ENCODE results near the gene PAPPA. TPM values are rescaled to one million over a fixed set of nuclear protein-coding genes. Genes with fewer than 3 reads are reported as not detected.

Gene PAPPA
- total RNA-seq, 2 experiments from 2014 or later, result not detected

- H3K4me3 Mint-ChIP-seq, result no peak overlapping the region
- H3K27me3 Mint-ChIP-seq, result no peaks in the 10 kb centered on the region
- intact Hi-C loops (cut with micrococcal nuclease), result no loop called here
- ATAC-seq (no peak), DNase-seq (no peak)
- H3K4me1 Mint-ChIP-seq (ENCODE audit: low read depth), result no peaks in the 10 kb centered on the region
- H3K36me3 Mint-ChIP-seq (ENCODE audit: low read depth), result no peaks in the 10 kb centered on the region
- ChIA-PET POLR2A (no interaction called here), CTCF (interaction anchor here (0.7 kb wide), 1 partner anchor 183 kb away, joined by 3 read pairs; no protein-coding TSS in a partner anchor)
- no peaks in the 10 kb centered on the region for H3K9me3 Mint-ChIP-seq
- TF ChIP-seq, protein P1, sequence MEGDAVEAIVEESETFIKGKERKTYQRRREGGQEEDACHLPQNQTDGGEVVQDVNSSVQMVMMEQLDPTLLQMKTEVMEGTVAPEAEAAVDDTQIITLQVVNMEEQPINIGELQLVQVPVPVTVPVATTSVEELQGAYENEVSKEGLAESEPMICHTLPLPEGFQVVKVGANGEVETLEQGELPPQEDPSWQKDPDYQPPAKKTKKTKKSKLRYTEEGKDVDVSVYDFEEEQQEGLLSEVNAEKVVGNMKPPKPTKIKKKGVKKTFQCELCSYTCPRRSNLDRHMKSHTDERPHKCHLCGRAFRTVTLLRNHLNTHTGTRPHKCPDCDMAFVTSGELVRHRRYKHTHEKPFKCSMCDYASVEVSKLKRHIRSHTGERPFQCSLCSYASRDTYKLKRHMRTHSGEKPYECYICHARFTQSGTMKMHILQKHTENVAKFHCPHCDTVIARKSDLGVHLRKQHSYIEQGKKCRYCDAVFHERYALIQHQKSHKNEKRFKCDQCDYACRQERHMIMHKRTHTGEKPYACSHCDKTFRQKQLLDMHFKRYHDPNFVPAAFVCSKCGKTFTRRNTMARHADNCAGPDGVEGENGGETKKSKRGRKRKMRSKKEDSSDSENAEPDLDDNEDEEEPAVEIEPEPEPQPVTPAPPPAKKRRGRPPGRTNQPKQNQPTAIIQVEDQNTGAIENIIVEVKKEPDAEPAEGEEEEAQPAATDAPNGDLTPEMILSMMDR (IDR thresholded peaks at IDR 0.05), result no peak
- H3K27ac Mint-ChIP-seq, result no peak overlapping the region
Observed at GRCh38 chr9:116312221-116312620, 158.6 kb downstream of the PAPPA start.

- CTCF ChIA-PET, result no interaction called here
- H3K27ac Mint-ChIP-seq, result no peak overlapping the region
- TF ChIP-seq, protein P1 (IDR thresholded peaks at IDR 0.05), result no peak
- no peaks in the 10 kb centered on the region for H3K9me3 Mint-ChIP-seq
- H3K27me3 Mint-ChIP-seq, result no peaks in the 10 kb centered on the region
- H3K36me3 Mint-ChIP-seq (ENCODE audit: low read depth), result no peaks in the 10 kb centered on the region
- no peak overlapping the region for H3K4me3 Mint-ChIP-seq
- intact Hi-C loops (cut with micrococcal nuclease), result no loop called here
- no peak for DNase-seq
- no peaks in the 10 kb centered on the region for H3K4me1 Mint-ChIP-seq (ENCODE audit: low read depth)
- POLR2A ChIA-PET, result no interaction called here
- ATAC-seq, result no peak
Observed at GRCh38 chr9:116313638-116314037, 160.0 kb downstream of the PAPPA start.

DNA sequence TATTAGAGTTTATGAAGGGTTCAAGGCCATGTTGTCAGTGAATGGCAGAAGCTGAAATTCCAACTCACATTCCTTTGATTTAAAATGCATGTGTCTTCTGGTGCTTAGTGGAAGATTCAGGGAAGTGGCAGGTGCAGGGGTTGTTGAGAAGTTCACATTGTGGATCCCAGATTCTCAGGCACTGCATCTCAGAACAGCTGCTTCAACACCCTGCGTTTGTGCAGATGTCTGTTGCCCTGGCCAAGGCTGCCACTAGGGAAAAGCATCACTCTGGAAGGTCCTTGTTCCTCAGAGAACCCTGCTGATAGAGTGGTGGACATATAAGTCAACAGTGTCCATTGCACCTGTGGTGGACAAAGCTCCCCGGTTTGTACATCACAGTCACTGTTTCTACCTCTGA is 162.7 kb downstream of the PAPPA start:
- POLR2A ChIA-PET, result no interaction called here
- no peak for ATAC-seq

DNA sequence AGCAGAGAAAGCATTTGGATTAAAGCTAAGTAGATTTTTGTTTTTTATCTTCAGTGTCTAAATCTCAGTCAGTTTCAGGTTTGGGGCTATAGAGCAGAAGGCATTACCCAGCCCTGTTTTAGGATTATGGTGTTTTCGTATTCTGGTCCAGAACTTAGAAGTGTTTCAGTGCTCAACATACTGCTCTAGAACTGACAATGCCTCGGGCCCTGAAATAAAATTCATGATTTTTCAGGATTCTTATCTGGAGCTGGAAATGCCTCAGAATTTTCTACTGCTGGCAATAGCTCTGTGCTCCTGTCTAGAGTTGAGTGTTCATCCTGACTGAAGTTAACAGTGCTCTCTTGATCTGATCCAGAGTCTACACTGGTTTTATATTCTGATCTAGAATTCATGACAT is 163.9 kb downstream of the PAPPA start:
- ChIA-PET CTCF (no interaction called here), POLR2A (no interaction called here)
- Mint-ChIP-seq H3K27ac (no peak overlapping the region), H3K4me3 (no peak overlapping the region), H3K4me1 (ENCODE audit: low read depth) (no peaks in the 10 kb centered on the region), H3K9me3 (no peaks in the 10 kb centered on the region), H3K36me3 (ENCODE audit: low read depth) (no peaks in the 10 kb centered on the region), H3K27me3 (no peaks in the 10 kb centered on the region)
- intact Hi-C loops (cut with micrococcal nuclease), result no loop called here
- TF ChIP-seq, protein P1 (IDR thresholded peaks at IDR 0.05), result no peak
- no peak for DNase-seq
- no peak for ATAC-seq

More for the DNA sequence above, 162.7 kb downstream of the PAPPA start:
- Mint-ChIP-seq H3K27me3 (no peaks in the 10 kb centered on the region), H3K4me1 (ENCODE audit: low read depth) (no peaks in the 10 kb centered on the region), H3K9me3 (no peaks in the 10 kb centered on the region), H3K36me3 (ENCODE audit: low read depth) (no peaks in the 10 kb centered on the region), H3K27ac (no peak overlapping the region), H3K4me3 (no peak overlapping the region)
- intact Hi-C loops (cut with micrococcal nuclease), result no loop called here
- no peak for DNase-seq
- CTCF ChIA-PET, result interaction anchor here (0.6 kb wide), 1 partner anchor 715 kb away, joined by 3 read pairs; no protein-coding TSS in a partner anchor
- TF ChIP-seq, protein P1 (IDR thresholded peaks at IDR 0.05), result no peak

- intact Hi-C loops (cut with micrococcal nuclease), result no loop called here
- no peak for ATAC-seq
- POLR2A ChIA-PET, result no interaction called here
Observed at GRCh38 chr9:116318468-116319374, 165.1 kb downstream of the PAPPA start.

More at GRCh38 chr9:116318468-116319374, 165.1 kb downstream of the PAPPA start:
- DNase-seq, result no peak
- Mint-ChIP-seq H3K27ac (no peak overlapping the region), H3K4me1 (ENCODE audit: low read depth) (no peaks in the 10 kb centered on the region), H3K36me3 (ENCODE audit: low read depth) (no peaks in the 10 kb centered on the region), H3K27me3 (peaks cover 1% of the 10 kb centered on the region), H3K9me3 (no peaks in the 10 kb centered on the region), H3K4me3 (no peak overlapping the region)
- CTCF ChIA-PET, result no interaction called here
- TF ChIP-seq, protein P1 (IDR thresholded peaks at IDR 0.05), result no peak
